ENCODE results near the gene ACER1.

GRCh38 chr19:6358003-6358402 is 24.6 kb upstream of the ACER1 start:
- no peak for TF ChIP-seq POLR2AphosphoS5 (IDR thresholded peaks at IDR 0.05; ENCODE audit: low read depth)
- TF ChIP-seq CTCF (conservative IDR thresholded peaks at IDR 0.05; ENCODE audit: low read depth in 2 of 2): no peak
- no peak for TF ChIP-seq STAT1 (IDR thresholded peaks at IDR 0.05; ENCODE audit: unreplicated experiment)
- no peak for TF ChIP-seq REST (IDR thresholded peaks at IDR 0.05; ENCODE audit: unreplicated experiment)
- no peak for TF ChIP-seq JUNB (IDR thresholded peaks at IDR 0.05; ENCODE audit: unreplicated experiment)
- no peak for TF ChIP-seq EZH2 (IDR thresholded peaks at IDR 0.05; ENCODE audit: low read depth, unreplicated experiment)
- no peak for TF ChIP-seq NANOG (IDR thresholded peaks at IDR 0.05; ENCODE audit: borderline replicate concordance)
- TF ChIP-seq EZH2phosphoT487 (IDR thresholded peaks at IDR 0.05; ENCODE audit: unreplicated experiment): no peak
- TF ChIP-seq ZNF114 (CRISPR knock-in tag; IDR thresholded peaks at IDR 0.05): no peak
- no peak for TF ChIP-seq CREB1 (CRISPR knock-in tag; IDR thresholded peaks at IDR 0.05; ENCODE audit: low read depth)
- TF ChIP-seq ETS1 (IDR thresholded peaks at IDR 0.05): no peak
- TF ChIP-seq ZNF331 (CRISPR knock-in tag; IDR thresholded peaks at IDR 0.05; ENCODE audit: low read depth): no peak
